Vagina (tissue), 2 donors: ENCODE data around the gene SMURF1.

Source experiments
- CTCF ChIP-seq, 3 experiments: fragments of 450-650 bp in 2 of 3; fragments of 200-600 bp in 1 of 3; sonication (generic) in 1 of 3; IDR thresholded peaks; one replicate each; pipeline ENCODE4 v1.5.1; 2017 to 2019; ENCODE audit warnings: antibody characterized with exemption in 3 of 3, mild to moderate bottlenecking in 2 of 3, moderate library complexity in 2 of 3
- POLR2A ChIP-seq, 2 donors: fragments of 450-650 bp; IDR thresholded peaks; one replicate each; pipeline ENCODE4 v1.6.1; 2017; ENCODE audit warnings: antibody characterized with exemption in 2 of 2, mild to moderate bottlenecking in 2 of 2, moderate library complexity in 2 of 2
- POLR2AphosphoS5 ChIP-seq, 2 donors: sonication (generic); formaldehyde crosslinking; IDR thresholded peaks; one replicate each; pipeline ENCODE4 v1.9.0; 2017; ENCODE audit warnings: antibody characterized with exemption in 2 of 2, mild to moderate bottlenecking in 2 of 2, low read depth in 1 of 2; ENCODE audit not compliant: insufficient read depth in 1 of 2

DNA sequence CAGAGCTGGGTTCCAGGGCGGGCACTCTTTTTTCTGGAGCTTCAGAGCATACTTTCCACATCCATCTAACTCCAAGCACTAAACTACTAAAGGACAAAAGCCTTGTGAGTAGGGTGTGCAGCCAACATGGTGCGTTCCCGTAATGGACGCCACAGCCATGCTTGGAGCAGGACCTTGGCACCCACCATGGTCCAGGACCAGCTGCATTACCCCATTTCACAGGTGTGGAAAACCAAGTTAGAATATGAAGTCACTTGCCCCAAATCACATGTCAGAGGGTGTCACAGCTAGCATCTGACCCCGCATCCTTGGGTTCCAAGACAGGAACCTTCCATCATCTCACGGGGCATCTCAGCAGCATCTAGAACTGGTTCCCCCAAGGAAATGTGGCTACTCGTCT lies 112.4 kb downstream of the SMURF1 start:
- no peak for TF ChIP-seq CTCF (IDR thresholded peaks at IDR 0.05)
- no peak for TF ChIP-seq POLR2AphosphoS5 (IDR thresholded peaks at IDR 0.05; ENCODE audit: insufficient read depth in 1 of 2, low read depth in 1 of 2)
- TF ChIP-seq POLR2A (IDR thresholded peaks at IDR 0.05), result no peak
